ENCODE data around the gene BRCC3.

DNA sequence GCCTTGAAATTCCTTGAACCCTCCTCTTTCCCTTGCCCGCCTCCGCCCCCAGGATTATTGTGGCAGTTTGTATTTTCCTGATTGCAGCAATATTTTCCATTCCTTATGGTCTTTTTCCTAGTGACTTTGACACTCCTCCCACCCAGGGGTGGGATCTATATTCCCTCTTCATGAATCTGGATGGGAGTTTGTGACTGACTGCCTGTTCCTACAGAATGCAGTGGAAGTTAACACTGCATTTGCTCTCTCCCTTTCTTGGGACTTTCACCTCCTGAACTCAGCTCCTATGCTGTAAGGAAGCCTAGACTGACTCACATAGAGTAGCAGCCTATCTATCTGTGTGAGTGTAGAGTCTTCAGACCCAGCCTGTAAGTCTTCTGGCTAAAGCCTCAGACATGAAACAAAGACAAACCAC, 42.4 kb upstream of the BRCC3 start:
- TF ChIP-seq JUND (IDR thresholded peaks at IDR 0.05) (no peak), NRF1 (IDR thresholded peaks at IDR 0.05; ENCODE audit: low read depth, low read length) (no peak), POLR2AphosphoS5 (IDR thresholded peaks at IDR 0.05; ENCODE audit: low read depth, low read length) (no peak), YY1 (IDR thresholded peaks at IDR 0.05; ENCODE audit: low read depth) (no peak), CHD2 (IDR thresholded peaks at IDR 0.05; ENCODE audit: low read length, partially characterized antibody) (no peak), MXI1 (IDR thresholded peaks at IDR 0.05; ENCODE audit: low read depth, low read length) (no peak), RCOR1 (IDR thresholded peaks at IDR 0.05; ENCODE audit: low read length) (no peak), EP300 (IDR thresholded peaks at IDR 0.05; ENCODE audit: borderline replicate concordance in 1 of 2, low read depth in 1 of 2, low read length in 1 of 2) (no peak), EZH2phosphoT487 (IDR thresholded peaks at IDR 0.05; ENCODE audit: borderline replicate concordance, low read depth) (no peak), RAD21 (IDR thresholded peaks at IDR 0.05; ENCODE audit: low read length) (no peak)
- TF ChIP-seq, protein P1, sequence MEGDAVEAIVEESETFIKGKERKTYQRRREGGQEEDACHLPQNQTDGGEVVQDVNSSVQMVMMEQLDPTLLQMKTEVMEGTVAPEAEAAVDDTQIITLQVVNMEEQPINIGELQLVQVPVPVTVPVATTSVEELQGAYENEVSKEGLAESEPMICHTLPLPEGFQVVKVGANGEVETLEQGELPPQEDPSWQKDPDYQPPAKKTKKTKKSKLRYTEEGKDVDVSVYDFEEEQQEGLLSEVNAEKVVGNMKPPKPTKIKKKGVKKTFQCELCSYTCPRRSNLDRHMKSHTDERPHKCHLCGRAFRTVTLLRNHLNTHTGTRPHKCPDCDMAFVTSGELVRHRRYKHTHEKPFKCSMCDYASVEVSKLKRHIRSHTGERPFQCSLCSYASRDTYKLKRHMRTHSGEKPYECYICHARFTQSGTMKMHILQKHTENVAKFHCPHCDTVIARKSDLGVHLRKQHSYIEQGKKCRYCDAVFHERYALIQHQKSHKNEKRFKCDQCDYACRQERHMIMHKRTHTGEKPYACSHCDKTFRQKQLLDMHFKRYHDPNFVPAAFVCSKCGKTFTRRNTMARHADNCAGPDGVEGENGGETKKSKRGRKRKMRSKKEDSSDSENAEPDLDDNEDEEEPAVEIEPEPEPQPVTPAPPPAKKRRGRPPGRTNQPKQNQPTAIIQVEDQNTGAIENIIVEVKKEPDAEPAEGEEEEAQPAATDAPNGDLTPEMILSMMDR (IDR thresholded peaks at IDR 0.05) = no peak
- TF ChIP-seq, protein P2, sequence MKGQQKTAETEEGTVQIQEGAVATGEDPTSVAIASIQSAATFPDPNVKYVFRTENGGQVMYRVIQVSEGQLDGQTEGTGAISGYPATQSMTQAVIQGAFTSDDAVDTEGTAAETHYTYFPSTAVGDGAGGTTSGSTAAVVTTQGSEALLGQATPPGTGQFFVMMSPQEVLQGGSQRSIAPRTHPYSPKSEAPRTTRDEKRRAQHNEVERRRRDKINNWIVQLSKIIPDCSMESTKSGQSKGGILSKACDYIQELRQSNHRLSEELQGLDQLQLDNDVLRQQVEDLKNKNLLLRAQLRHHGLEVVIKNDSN (IDR thresholded peaks at IDR 0.05; ENCODE audit: borderline replicate concordance, low read depth) = no peak
